Measurements from ENCODE around the gene TRABD2A.

- TF ChIP-seq EZH2 (IDR thresholded peaks at IDR 0.05; ENCODE audit: insufficient read depth, poor library complexity, severe bottlenecking) (no peak), EZH2phosphoT487 (IDR thresholded peaks at IDR 0.05; ENCODE audit: insufficient read depth, low read depth) (no peak)
These were observed 13.3 kb upstream of the TRABD2A start for GRCh38 chr2:84894131-84894586.

All from GM23248 (cell line).